ENCODE data around the gene GSPT1.

Gene GSPT1

GRCh38 chr16:11913425-11914079 lies 2.2 kb downstream of the GSPT1 start:
- no peak for DNase-seq (ENCODE audit: low read depth)

GRCh38 chr16:11909653-11910545 lies 5.9 kb downstream of the GSPT1 start:
- DNase-seq (ENCODE audit: low read depth), result no peak

GRCh38 chr16:11907160-11907970 lies 8.4 kb downstream of the GSPT1 start:
- DNase-seq (ENCODE audit: low read depth), result no peak

GRCh38 chr16:11903906-11904305 lies 11.8 kb downstream of the GSPT1 start:
- no peak for DNase-seq (ENCODE audit: low read depth)

- DNase-seq (ENCODE audit: low read depth), result no peak
These were observed 14.7 kb downstream of the GSPT1 start for GRCh38 chr16:11901091-11901490.

GRCh38 chr16:11896486-11897176 lies 19.1 kb downstream of the GSPT1 start:
- no peak for DNase-seq (ENCODE audit: low read depth)

GRCh38 chr16:11893571-11893970 lies 22.2 kb downstream of the GSPT1 start:
- DNase-seq (ENCODE audit: low read depth), result no peak

- no peak for DNase-seq (ENCODE audit: low read depth)
These were observed 23.0 kb downstream of the GSPT1 start for GRCh38 chr16:11892761-11893160.

GRCh38 chr16:11890231-11890965 lies 25.4 kb downstream of the GSPT1 start:
- DNase-seq (ENCODE audit: low read depth), result no peak

- DNase-seq (ENCODE audit: low read depth), result no peak
These were observed 28.9 kb downstream of the GSPT1 start for GRCh38 chr16:11886881-11887280.

- no peak for DNase-seq (ENCODE audit: low read depth)
These were observed 31.7 kb downstream of the GSPT1 start for GRCh38 chr16:11884035-11884434.

GRCh38 chr16:11880007-11880406 lies 35.7 kb downstream of the GSPT1 start:
- no peak for DNase-seq (ENCODE audit: low read depth)

- no peak for DNase-seq (ENCODE audit: low read depth)
These were observed 38.4 kb downstream of the GSPT1 start for GRCh38 chr16:11877374-11877773.

- DNase-seq (ENCODE audit: low read depth), result no peak
These were observed 39.5 kb downstream of the GSPT1 start for GRCh38 chr16:11876306-11876705.

GRCh38 chr16:11875721-11876120 lies 40.0 kb downstream of the GSPT1 start:
- no peak for DNase-seq (ENCODE audit: low read depth)

GRCh38 chr16:11871193-11871592 lies 44.6 kb downstream of the GSPT1 start:
- DNase-seq (ENCODE audit: low read depth), result no peak

- DNase-seq (ENCODE audit: low read depth), result no peak
These were observed 45.4 kb downstream of the GSPT1 start for GRCh38 chr16:11870399-11870798.

- no peak for DNase-seq (ENCODE audit: low read depth)
These were observed 46.2 kb downstream of the GSPT1 start for GRCh38 chr16:11869353-11870228.

GRCh38 chr16:11868412-11868980 lies 47.3 kb downstream of the GSPT1 start:
- no peak for DNase-seq (ENCODE audit: low read depth)

- DNase-seq (ENCODE audit: low read depth), result no peak
These were observed 53.3 kb downstream of the GSPT1 start for GRCh38 chr16:11862489-11862888.

Data from CMK (cell line).